Epidermal melanocyte (primary cell): ENCODE results near the gene FAM83C.

Experiments
- DNase-seq: peaks from one replicate; pipeline ENCODE4 v3.0.0; 2011; ENCODE audit warnings: low spot score; ENCODE audit not compliant: insufficient read length

The FAM83C gene

DNA sequence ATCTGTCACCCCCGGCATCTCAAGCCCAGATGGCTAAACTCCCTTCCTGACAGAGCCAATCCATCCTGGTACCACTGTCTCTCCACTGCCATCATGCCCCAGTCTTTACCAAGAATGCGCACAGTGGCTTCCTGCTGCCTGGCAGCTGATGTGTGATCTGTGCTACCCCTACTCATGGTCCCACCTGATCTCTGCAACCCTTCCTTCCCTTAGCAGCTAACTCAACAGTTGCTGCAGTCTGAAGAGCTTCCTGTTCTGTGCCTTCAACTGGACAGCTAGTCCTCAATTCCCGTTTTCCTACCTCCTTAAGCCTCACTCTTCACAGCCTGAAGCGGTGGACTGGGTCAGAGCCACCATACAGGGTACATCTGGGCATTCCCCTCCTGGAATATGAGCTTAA lies 7.6 kb upstream of the FAM83C start:
- peak; percentile 13 for DNase-seq

DNA sequence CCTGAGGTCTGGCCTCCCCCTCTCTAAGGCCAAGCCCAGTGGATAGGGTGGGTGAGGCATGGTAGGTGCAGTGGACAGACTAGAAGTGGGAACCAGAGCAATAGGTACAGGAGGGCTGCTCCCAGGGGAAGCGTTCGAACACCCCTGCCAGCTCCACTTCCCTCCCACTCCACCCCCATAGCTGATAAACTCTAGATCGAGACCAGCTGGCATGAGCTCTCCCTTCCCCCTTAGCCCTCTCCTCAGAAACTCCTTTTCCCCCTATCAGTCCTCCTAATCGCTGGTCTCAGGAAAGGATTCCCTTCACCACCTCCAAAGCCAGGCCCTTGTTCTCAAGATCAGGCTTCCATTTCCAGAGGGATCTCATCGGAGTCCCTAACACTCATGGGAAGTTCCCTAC lies 6.0 kb upstream of the FAM83C start:
- peak; percentile 8 for DNase-seq

DNA sequence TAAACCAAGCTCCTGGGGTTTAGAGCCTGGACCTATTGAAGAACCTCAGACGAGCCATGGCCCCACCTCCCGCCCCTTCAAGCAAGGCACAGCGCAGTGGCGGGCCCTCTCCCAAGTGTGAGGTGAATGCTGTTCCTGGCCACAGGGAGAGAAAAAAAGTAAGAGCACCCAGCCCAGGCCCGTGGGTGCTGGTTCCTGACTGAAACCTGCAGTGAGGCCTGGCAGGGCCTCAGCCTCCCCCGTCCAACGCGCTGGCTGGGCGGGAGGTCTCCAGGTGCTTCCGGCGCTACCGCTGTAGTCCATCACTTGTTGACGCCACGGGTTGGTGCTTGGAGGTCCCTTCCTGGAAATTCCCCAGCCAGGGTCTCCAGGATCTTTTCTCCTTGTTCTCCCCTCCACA lies 5.5 kb upstream of the FAM83C start:
- no peak for DNase-seq

DNA sequence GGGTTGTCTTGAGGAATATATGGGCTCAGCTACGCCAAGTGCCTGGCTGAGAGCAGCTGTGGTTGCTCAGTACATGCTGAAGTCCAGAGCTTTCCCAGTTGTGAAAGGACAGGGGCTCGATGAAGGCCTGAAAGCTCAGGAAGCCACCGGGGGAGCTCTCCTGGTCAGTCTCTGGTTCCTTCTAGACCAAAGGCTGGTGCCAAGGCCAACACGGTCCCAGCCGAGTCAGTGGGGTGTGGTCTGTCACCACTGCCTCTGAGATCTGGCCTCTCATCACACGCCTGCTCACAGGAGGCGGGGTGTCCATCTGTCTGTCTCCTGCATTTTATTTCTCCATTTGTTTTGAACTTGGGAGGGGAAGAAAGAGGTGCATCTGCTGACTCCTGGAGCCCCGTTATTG lies 4.9 kb upstream of the FAM83C start:
- DNase-seq: peak; percentile 11

DNA sequence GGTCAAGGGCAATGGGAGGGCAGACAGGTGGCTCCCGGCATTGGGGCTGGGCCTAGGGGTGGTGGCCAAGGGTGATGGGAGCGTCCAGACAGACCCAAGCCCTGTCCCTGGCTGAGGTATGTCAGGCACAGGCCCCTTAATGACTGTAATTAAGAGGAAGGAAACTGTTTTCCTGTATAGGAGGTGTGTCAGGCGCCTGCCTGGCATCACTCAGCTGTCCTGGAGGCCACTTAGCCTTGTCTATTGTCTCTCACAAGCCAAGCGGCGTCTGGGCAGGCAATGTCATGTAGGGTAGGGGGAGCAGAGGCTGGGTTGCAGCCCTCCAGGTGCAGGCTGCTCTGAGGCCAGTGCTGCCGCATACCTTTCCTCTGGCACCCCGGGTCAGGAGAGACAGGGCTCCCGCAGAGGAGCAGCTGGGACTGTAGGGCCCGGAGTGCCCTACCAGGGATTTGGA lies 3.9 kb upstream of the FAM83C start:
- DNase-seq: peak; percentile 11

DNA sequence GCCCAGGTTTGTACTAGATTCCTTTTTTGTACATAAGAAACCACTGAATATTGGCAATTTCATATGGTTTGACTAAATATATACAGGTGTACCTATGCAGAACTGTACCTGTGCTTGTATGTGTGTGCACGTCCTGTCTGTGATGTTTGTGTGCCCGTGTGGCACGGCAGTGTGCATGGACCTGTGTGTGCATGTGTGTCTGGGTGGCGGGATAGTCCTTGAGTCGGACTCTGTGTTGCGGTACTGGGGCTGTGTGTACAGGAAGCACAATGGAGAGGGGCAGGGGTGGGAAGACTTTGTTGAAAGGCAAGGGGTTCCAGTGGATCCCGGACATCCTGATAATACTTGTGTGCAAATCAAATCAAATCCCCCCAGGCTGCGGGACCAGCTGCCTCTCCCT lies 3.4 kb upstream of the FAM83C start:
- no peak for DNase-seq

DNA sequence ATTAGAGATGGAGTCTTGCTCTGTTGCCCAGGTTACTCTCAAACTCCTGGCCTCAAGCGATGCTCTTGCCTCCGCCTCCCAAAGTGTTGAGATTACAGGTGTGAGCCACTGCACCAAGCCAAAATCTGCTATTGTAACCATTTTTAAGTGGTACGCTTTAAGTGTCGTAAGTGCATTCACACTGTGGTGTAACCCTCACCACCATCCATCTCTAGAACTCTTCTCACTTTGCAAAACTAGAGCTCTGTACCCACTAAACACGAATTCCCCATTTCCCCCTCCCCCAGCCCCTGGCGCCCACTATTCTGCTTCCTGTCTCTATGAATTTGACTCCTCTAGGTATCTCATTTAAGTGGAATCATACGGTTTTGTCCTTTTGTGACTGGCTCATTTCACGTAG lies 2.8 kb upstream of the FAM83C start:
- no peak for DNase-seq

DNA sequence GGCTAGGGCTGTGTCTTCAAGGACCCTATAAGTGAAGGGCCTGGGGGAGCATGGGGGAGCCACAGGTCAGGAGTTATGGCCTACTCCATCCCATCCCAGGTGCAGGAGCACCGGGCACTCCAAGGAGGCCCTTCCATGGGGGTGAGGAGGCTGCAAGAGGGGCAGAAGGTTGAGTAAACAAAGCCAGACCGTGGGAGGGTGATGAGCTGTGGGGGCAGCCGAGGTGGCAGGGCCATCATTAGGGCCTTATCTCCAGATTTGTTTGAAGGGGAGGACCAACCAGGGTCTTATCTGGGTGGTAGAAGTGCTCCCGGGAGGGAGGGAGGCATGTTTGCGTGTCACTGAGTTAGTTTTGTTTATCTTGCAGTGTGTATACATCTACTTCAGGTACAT lies 2.1 kb upstream of the FAM83C start:
- no peak for DNase-seq

DNA sequence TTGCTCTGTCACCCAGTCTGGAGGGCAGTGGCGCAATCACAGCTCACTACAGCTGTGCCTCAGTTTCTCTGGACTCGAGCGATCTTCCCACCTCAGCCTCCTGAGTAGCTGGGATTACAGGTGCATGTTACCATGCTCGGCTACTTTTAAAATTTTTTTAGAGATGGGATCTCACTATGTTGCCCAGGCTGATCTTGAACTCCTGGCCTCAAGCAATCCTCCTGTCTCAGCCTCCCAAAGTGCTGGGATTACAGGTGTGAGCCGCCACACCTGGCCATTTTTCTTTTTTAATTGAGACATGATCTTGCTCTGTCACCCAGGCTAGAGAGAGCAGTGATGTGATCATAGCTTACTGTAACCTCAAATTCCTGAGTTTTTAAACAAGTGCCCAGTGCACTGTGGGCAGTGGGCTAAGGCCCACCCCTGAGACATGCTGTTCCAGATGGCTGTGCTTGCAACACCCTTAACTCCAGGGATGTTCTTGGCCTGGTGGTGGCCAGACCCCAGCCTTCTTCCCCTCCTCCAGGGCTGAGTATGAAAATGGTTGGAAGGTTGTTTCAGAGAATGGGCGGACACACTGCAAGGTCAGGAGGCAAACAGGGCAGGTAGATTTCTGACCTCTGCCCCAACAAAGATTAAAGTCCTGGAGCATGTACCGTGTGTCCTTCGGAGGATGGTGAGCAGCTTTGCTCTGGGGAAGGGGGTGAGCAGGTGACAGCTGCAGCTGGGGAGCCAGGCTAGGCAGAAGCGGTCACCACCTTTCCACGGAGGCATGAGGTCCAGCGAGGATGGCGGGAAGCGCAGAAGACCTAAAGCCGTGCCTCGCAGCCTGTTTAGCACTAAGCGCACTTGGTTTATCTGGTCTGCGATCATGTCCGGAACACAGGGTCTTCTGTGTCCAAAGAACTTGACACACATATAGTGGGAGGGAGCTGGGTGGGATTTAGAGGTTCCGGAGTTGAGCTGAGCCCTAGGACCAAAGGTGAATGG lies 1.4 kb upstream of the FAM83C start:
- no peak for DNase-seq

DNA sequence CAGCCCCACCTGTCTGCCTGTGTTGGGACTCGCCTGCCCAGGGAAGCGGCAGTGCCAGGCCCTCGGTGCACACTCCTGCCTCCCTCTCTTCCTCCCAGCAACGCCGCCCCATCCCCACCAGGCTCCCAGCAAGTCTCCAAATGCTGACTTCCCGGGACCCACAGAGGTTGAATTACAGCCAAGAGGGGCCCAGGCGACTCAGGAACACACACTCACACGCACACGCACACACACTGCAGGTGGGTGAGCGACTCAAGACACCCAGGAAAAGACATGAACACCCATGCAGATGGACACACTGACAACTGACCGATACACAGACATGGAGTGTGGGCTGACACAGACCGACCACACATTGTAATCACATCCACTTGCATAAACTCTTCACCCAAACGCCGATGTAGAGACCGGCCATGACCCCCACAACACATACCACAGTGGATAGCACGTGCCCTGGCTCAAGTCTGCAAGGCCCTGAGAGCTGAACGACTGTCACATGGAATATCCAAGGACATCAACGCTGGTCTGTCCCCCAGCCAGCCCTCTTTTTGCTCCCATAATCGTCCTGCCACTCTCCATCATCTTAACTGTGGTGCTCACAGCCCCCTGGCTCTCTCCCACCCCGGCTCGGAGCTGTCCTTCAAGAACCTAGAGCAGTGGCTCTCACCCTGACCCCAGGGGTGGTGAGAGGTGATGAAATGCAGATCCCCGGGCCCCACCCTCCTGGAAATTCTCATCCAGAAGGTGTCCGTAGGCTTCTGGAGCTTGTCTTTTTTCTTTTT lies 470 bp upstream of the FAM83C start:
- DNase-seq: no peak

DNA sequence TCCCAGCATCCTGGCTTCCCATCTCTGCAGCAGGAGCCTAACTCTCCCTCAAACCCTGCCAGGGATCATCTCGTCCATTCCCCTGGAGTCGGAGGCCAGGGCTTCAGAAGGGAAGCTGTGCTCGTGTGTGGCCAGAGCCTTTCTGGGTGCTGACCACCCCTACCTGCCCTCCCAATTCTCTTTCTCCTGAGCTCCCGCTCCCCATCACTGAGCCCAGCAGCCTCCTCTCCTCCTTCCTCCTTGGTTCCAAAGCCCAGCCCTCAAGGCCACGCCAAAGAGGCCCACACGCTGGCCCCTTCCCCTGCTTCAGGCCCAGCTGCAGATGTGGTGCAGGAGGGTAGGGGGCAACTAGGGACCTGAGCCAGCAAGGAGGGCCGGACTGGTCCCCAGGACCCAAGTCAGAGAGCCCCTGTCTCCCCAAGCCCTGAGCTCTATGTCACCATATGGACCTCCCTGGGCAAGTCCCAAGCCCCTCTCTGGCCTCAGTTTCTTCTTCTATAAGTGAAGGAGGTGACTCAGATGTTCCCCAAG lies 1.3 kb downstream of the FAM83C start:
- DNase-seq: no peak

DNA sequence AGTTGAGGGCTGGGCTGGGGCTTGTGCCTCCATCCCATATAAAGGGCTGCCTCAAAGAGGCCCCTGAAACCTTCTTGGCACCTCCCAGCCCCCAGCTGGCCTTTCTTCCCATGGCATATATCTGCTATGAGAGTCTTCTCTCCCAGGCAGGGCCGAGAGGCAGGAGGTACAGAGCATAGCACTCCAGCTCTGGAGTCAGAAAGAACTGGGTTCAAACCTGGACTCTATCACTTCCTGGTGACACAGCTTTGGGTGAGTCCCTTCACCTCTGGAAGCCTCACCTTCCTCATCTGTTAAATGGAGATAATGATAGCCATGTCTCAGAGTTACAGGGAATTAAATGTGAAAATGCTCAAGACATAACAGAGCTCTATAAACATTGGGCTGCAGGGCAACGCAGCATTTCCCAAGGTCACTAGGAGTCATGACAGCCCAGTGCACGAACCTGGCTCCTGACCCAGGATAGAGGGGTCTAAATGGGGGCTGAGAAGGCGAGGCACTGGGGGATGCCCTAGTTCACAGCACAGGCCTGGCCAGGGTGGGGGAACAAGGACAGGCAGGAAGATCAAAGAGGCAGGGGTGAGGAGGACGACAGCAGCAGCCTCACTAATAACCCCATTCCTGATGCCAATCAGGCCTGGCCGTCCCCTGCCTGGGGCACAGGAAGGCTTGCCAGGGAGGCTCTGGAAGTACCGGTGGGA lies 1.9 kb downstream of the FAM83C start:
- DNase-seq: peak; percentile 15

DNA sequence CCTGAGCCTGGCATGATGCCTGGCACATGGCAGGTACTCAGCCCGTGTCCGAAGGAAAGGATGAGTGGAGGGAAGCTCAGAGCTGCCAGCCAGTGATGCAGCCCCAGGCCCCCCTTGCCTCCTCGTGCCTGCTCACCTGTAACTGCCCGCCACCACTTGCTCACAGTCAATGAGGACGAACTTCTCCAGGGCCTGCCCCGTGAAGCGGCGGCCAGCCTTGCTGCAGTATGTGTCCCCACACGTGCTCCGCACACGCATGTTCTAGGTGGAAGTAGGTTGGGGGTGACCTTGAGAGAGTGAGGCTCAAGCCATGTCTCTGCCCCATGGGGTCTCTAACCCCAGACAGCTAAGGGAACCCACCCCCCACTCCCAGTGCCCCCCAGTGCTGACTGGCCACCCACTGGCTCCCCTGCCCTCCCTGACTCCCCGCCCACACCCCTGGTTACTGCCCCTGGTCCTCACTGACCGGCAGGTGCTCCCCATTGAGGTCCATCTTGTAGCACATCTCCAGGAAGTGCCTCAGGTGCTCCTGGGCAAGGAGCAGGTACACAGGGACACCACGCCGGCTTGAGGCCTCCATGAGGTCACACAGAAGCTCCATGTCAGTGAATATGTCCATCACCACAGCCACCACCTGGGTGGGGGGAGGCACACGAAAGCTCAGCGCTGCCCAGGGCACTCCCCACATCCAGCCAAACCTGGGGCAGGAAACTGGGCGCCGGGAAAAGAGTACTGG lies 3.7 kb downstream of the FAM83C start:
- DNase-seq: no peak

DNA sequence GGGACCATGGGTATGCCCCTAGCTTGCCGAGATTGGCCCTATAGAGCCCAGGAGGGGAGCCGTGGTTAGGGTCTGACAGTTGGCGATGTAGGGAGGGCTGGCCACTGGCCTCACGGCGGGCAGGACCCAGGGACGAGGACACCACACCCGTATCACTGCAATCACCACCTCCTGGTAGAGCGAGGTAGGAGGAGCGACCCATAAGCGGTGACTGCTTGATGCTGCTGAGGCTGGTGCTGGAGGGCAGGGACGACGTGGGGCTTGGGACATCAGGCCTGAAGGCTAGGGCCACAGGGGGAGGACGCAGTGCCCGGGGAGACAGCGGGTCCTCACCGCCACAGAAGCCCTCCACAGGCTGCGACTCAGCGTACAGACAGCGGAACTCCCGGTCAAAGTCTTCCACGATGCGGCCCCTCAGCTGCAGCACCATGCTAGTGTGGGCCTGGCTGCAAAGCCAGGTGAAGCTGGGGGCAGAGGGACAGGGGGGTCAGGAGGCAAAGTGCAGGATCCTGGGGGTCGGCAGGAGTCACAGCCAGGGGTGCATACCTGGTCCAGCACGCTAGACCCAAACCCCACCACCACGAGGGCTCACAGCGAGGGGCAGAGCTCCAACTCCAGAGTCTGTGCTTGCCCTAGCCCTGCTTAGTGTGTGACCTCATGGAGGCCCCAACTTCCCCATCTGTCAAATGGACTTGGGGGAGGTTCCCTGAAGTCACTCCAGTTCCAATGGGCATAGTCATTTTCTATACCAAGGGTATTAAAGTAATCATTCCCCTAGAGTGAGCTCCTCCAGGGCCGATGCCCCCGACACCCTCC lies 4.5 kb downstream of the FAM83C start:
- no peak for DNase-seq

DNA sequence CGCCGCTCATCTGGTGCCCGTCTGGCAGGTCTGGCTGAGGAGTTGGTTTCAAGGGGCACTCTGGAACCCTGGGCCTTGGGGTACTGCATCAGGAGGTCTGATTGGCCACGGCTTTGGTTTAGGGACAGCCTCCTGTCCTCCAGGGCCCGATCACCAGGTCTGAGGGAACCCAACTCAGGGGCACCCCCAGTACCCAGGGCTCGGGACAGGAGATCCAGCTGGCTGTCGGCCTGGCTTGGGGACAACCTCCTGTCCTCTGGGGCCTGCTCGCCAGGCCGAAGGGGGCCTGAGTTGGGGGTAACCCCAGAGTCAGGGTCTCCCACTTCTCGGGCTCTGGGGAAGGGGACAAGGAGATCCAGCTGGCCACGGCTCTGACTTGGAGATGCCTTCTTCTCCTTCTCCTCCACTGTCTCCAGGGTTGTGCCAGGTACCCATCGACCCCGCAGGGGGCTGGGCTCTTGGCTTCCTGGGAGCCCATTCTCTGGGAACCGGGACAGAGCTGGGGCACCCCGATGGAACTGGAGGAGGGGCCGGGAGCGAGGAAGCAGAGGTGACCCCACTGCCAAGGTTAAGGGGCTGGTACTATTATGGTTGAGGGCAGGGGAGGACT lies 5.2 kb downstream of the FAM83C start:
- DNase-seq: peak; percentile 6

DNA sequence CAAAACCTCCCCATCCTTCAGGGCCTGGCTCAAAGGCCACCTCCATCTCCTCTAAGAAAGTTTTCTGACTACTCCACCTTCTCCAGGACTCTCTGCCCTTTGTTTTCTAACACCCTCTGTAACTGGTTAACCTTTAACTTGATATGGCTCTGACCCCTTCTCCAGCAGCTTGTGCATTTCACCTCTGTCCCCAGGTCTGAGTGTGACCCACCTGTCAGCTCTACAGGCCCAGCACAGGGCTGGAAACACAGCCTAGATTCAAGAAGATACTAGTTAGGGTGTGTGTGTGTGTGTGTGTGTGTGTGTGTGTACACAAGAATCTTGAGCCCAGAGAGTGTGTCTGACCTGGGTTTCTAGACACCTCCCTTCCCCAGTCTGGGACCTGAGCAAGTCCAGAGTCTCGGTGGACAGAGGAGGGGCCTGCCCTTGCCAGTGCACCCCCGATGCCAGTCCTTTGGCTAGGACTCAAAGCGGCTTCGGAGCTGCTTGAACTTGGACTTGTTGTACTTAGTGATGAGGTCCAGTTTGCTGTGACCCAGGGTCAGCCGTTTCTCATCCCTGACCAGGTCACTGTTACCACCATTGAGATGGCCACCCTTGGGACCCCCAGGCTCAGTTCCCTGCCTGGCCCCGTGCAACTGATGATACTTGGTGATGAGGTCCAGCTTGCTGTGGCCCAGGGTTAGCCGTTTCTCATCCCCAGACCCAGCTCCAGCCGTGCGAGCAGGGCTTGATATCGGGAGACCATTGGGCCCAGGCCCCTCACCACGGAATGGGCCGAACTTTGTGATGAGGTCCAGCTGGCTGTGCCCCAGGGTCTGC lies 5.9 kb downstream of the FAM83C start:
- DNase-seq: no peak

DNA sequence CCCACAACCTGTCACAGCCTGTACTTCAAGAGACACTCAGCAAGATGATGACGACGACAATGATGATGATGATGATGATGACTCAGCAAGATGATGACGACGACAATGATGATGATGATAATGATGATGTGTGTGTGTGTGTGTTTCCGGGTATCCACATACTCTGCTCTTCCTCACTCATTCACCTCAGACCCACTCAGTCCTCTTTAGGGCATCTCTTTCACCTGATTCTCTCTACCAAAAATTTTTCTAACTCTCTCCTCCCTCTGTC lies 6.5 kb downstream of the FAM83C start:
- no peak for DNase-seq

DNA sequence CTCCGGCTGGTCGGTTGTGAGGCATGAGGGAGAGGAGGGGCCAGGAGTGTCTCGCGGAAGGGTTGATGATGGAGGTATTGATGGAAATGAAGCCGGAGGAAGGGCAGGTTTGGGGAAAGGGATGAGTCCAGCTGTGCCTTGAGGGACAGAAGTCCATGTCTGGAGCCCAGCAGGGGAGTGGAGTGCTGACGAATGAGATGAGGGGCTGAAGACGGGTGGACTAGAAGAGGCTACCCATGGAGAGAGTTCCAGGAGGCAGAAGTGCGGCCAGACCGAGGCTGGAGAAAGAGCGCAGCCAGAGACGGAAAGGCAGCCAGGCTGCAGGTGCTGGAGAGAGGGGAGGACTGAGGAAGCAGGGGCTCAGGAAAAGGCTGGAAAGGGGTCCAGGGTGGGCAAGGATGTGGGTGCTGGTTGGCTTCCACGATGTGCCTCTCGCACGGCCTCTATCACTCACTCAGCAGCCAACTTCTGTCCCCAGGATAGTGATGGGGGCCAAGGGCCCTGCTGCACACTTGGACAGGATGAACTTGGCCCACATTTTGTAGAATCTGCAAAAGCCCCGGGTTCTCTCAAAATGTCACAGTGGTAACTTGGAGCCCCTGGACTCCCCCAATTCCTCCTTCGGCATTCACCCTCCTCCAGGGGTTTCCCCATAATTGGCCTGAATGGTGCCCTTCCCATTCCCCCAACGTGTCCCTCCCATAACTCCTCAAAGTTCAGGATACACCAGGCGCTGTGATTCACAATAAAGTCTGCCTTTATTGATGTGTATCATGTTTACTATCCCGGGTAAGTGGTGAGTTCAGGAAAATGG lies 7.0 kb downstream of the FAM83C start:
- DNase-seq: no peak
